Peyer's patch (tissue), 4 donors: ENCODE results near the gene LRRC17.

Experiments
- POLR2A ChIP-seq, 2 donors: fragments of 450-650 bp; IDR thresholded peaks; one replicate each; pipeline ENCODE4 v1.5.1; 2017; ENCODE audit warnings: antibody characterized with exemption in 2 of 2, mild to moderate bottlenecking in 2 of 2, moderate library complexity in 2 of 2
- TF ChIP-seq, protein P1 (sequence below), 6 experiments: fragments of 450-650 bp in 4 of 6; fragments of 200-600 bp in 2 of 6; sonication (generic) in 1 of 6; IDR thresholded peaks; one replicate each; pipeline ENCODE4 v1.5.1; 2017 to 2019; ENCODE audit warnings: antibody characterized with exemption in 6 of 6, mild to moderate bottlenecking in 3 of 6, moderate library complexity in 1 of 6

DNA sequence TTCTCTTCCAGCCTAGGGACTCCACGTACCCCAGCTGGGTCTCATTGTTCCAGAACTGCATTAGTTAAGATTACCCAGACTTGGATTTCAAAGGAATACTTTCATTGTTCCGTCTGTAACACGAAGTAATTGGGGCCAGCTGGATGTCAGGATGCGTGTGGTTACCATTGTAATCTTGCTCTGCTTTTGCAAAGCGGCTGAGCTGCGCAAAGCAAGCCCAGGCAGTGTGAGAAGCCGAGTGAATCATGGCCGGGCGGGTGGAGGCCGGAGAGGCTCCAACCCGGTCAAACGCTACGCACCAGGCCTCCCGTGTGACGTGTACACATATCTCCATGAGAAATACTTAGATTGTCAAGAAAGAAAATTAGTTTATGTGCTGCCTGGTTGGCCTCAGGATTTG is 21.0 kb downstream of the LRRC17 start:
- TF ChIP-seq, protein P1, sequence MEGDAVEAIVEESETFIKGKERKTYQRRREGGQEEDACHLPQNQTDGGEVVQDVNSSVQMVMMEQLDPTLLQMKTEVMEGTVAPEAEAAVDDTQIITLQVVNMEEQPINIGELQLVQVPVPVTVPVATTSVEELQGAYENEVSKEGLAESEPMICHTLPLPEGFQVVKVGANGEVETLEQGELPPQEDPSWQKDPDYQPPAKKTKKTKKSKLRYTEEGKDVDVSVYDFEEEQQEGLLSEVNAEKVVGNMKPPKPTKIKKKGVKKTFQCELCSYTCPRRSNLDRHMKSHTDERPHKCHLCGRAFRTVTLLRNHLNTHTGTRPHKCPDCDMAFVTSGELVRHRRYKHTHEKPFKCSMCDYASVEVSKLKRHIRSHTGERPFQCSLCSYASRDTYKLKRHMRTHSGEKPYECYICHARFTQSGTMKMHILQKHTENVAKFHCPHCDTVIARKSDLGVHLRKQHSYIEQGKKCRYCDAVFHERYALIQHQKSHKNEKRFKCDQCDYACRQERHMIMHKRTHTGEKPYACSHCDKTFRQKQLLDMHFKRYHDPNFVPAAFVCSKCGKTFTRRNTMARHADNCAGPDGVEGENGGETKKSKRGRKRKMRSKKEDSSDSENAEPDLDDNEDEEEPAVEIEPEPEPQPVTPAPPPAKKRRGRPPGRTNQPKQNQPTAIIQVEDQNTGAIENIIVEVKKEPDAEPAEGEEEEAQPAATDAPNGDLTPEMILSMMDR (IDR thresholded peaks at IDR 0.05), result no peak
- no peak for TF ChIP-seq POLR2A (IDR thresholded peaks at IDR 0.05)
